DMS114 treated with DMSO at 0.1 percent for 48 hours (cell line): ENCODE data around the gene ROR1.

ENCODE experiments used
- DNase-seq: peaks from one replicate; lab custom pipeline; 2025; ENCODE audit not compliant: unreplicated experiment; lab: John Stamatoyannopoulos, UW

Gene ROR1

GRCh38 chr1:63928186-63929105, 154.6 kb downstream of the ROR1 start:
- DNase-seq: no peak

DNA sequence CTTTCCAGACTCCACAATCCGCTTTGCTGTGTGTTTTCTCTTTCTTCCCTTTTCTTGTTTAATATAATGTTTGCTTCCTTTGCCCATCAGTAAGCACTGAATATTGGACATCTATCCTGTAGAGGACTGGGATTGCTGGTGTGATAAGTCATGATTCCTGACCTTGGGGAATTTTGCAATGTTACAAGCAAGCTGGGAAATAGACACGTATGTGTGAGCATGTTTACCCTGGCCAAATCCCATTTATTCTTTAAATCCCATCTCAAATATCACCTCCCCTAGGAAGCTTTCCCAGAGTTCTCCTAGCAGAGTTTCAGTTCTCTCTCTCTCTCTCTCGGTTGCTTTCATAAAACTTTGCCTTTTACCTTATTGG, 155.3 kb downstream of the ROR1 start:
- DNase-seq: no peak

DNA sequence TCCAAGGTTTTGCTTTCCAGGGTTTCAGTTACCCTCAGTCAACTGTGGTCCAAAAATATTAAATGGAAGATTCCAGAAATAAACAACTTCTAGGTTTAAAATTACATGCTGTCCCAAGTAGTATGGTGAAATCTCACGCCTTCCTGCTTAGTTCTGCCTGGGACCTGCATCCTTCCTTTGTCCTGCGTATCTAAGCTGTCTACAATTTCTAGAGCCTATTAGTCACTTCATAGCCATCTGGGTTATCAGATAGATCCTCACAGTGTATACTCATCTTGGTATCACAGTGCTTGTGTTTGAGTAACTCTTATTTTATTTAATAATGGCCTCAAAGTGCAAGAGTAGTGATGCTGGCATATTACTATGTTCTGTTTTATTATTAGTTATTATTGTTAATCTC, 157.7 kb downstream of the ROR1 start:
- no peak for DNase-seq

DNA sequence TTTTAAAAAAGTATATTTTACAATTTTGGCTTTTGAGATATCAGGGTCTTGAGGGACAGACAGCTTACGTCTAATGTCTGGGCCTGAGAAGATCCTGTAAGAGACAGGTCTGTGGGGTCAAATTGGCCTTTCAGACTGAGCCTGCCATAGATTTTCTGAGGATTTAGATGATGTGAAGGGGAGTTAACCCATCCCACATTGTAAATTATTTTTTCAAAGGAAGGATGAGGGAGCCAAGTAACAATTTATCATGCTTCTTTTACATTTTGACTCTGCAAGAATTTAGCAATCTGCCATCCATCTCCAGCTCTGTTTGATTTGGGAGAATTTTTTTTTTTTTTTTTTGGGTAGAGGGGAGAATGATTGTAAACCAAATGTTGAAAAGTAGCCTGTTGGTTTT, 160.9 kb downstream of the ROR1 start:
- DNase-seq: no peak

GRCh38 chr1:63935143-63935542, 161.3 kb downstream of the ROR1 start:
- no peak for DNase-seq

DNA sequence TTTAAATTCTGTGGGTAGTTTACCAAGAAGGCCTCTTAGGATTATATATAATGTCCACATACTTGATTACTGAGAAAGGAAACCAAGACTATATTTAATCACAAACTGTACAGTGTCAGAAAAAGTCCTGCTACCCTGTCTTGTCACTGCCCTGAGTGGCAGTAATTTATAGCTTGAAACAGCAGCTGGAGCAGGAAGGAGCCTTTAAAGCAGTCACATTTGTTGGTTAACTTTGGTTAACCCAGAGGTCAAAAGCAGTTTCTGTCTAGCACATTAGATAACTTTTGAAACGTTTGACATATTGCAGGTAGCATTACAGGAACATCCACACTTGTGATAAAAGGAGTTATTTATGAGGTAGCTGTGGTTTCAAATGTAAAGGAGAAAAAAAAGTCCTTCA, 161.7 kb downstream of the ROR1 start:
- DNase-seq: no peak

DNA sequence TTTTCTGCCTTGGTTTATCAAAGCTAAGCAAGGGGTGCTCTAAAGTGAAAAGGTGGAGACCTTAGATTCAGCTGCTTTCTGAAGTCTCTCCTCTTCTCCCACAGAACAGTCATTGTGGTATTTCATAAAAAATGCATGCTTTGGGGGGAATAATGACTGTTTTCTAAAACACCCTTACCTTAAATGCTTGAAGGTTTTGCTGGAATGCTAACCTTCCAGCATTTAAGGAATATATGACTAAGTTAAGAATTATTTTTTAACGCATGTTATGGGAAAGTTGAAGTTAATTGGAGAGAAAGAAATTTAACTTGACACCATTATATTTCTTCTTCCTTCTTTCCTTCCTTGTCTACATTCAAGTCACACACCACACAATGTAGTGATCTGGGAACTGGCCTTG, 162.5 kb downstream of the ROR1 start:
- DNase-seq: no peak

DNA sequence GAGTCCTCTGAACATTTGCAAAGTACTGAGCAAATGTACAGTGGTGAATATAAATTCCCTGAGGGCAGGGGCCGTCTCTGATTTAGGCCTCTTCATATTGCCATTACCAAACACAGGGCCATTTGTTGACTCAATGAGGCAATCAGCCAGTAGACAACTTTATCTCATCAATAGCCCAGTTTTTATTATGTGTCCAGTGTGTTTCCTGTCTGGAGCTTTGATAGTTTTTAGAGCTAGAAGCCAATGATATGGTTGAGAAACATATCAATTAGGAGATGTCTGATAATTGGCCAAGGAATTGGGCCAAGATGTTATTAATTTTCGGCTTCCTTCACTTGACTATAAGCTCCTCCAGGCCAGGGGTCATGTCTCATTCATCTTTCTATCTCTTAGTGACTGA, 163.0 kb downstream of the ROR1 start:
- no peak for DNase-seq

- DNase-seq: no peak
Observed at GRCh38 chr1:63937461-63938022, 163.7 kb downstream of the ROR1 start.

GRCh38 chr1:63940440-63940839, 166.6 kb downstream of the ROR1 start:
- no peak for DNase-seq

- DNase-seq: no peak
Observed at GRCh38 chr1:63943393-63943792, 169.6 kb downstream of the ROR1 start.

- no peak for DNase-seq
Observed at GRCh38 chr1:63945943-63946342, 172.1 kb downstream of the ROR1 start.

DNA sequence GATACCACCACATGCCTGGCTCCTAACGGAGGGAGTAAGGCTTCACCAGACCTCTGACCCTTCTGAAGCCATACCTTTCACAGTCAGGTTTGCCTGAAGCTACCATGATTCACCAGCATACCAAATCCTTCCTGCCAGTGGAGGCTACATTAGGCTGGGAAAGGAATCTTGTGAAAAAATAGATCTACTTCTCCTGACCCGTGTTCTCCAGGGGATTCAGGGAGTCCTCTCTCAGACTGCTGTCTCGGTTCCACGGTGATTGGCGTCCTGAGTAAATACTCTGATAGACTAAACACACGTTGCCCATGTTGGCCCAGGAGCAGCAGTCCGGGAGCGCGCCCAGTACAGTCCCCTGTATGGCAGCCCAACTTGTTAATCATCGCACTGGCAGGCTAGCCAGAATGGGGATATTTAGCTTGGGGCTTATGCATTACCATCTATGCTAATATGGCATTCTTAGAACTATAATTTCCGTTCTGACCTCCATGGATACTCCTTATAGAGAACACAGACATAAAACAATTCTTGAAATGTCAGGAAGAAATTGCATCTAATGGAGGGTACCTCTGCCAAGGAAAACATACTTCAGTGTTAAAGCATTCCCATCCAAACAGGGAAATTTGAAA, 173.2 kb downstream of the ROR1 start:
- no peak for DNase-seq

- DNase-seq: no peak
Observed at GRCh38 chr1:63947904-63948303, 174.1 kb downstream of the ROR1 start.

- DNase-seq: no peak
Observed at GRCh38 chr1:63950023-63950422, 176.2 kb downstream of the ROR1 start.

GRCh38 chr1:63951059-63951946, 177.5 kb downstream of the ROR1 start:
- DNase-seq: no peak

DNA sequence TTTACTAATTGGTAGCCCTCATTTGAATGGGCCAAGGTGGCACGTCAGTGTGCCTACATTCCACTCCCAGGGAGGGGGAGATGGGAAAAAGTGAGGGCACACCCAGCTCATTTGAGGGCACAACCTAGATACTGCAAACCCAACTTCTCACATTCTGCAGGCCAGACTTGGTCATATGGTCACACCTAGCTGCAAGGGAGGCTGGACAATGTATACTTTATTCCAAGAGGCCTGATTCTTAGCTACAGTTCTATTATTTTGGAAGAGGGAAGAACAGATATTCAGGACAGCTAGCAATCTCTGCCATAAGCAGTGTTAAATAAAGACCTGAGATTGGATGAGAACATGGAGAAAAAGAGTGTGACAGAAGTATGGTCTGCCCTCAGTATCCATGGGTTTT, 180.4 kb downstream of the ROR1 start:
- no peak for DNase-seq

DNA sequence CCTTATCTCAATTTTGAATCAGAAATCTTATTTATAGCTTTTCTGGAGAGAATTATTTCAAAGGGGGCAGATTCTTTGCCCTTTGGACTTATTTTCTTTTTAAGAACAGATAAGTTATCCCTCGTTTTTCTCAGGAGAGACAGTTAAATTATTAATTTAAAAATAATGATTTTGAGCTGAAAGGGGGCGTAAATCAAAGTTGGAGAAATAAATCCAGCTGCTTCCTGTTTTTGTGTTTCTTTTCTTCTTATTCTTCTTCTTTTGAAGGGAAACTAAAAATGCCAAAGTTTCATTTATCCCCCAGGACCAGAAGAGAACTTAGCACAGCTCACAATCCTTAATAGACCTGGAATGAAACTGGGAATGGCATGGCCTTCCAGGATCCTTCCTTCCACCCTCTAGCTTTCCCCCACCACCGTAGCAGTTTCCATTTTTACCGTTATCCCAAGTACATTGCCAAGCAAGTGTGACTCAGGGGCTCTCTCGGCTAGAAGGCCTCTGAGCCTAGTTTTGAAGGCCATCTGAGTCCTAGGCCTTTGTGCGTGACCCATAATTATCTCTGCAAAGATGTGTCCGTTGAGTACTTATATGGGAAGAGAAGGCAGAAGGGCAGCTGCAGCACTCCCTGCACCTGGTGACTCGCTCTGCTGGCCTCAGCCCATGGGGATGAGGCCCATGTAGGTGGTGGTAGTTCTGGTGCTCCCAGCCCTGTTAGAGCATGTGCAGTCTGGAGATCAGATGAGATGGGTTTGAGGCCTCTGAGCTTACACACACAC, 181.7 kb downstream of the ROR1 start:
- DNase-seq: no peak

DNA sequence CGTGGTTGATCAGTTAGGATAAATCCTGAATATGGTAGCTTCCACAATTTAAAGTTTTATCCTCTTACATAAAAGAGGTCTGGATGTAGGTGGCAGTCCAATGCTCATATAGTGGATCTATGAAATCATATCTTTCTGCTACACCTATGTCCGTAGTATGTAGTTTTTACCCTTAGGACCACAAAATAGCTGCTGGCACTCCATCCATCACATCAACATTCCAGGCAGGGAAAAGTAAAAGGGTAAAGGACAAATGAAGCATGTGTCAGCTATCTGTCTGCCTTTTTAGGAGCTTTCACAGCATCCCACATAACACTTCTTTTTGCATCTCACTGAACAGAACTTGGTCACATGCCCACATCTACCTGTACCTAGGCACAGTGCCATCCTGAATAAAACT, 184.7 kb downstream of the ROR1 start:
- no peak for DNase-seq

DNA sequence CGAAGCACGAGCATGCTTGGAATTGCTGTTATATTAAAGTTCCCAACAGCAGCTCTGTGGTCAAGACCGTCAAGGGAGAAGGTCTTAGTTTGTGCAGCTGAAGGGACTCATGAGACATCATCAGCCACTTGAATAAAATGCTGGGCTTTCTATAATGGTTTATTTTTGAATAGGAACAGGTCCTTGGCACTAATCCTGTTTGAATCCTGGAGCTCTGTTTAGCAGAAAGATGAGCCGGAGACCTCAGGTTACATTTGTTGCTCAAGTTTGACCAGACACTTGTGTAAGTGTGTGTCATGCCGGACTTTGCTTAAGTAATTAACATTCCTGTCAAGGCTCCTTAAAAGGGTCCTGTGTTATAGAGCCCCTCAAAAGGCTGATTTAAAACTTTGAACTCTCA, 186.5 kb downstream of the ROR1 start:
- no peak for DNase-seq

DNA sequence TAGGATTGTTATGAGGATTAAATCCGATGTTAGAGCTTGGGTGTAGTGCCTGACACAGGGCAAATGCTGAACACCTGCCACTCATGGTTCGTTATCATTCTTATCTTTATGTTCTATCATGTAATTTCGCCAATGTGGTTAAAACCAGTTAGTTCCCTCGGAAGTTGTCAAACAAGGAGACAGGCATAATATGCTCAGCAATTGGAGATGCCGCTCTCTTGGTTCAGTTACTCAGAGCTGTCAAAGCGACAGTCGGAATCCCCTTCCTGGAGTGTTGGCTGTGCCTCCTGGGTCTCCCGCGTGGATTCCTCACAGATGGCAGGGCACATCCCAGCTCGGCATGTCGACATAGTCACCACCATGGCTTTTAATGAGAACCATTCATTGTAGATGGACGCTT, 192.2 kb downstream of the ROR1 start:
- DNase-seq: no peak
